ENCODE data around the gene IQGAP3. TPM values are rescaled to one million over a fixed set of nuclear protein-coding genes. Genes with fewer than 3 reads are reported as not detected.
"Not testable (repeated sequence)": the region's sequence is repeated elsewhere in the genome, so short reads cannot be mapped to it uniquely, and the experiment has no call there.

IQGAP3 gene, protein sequence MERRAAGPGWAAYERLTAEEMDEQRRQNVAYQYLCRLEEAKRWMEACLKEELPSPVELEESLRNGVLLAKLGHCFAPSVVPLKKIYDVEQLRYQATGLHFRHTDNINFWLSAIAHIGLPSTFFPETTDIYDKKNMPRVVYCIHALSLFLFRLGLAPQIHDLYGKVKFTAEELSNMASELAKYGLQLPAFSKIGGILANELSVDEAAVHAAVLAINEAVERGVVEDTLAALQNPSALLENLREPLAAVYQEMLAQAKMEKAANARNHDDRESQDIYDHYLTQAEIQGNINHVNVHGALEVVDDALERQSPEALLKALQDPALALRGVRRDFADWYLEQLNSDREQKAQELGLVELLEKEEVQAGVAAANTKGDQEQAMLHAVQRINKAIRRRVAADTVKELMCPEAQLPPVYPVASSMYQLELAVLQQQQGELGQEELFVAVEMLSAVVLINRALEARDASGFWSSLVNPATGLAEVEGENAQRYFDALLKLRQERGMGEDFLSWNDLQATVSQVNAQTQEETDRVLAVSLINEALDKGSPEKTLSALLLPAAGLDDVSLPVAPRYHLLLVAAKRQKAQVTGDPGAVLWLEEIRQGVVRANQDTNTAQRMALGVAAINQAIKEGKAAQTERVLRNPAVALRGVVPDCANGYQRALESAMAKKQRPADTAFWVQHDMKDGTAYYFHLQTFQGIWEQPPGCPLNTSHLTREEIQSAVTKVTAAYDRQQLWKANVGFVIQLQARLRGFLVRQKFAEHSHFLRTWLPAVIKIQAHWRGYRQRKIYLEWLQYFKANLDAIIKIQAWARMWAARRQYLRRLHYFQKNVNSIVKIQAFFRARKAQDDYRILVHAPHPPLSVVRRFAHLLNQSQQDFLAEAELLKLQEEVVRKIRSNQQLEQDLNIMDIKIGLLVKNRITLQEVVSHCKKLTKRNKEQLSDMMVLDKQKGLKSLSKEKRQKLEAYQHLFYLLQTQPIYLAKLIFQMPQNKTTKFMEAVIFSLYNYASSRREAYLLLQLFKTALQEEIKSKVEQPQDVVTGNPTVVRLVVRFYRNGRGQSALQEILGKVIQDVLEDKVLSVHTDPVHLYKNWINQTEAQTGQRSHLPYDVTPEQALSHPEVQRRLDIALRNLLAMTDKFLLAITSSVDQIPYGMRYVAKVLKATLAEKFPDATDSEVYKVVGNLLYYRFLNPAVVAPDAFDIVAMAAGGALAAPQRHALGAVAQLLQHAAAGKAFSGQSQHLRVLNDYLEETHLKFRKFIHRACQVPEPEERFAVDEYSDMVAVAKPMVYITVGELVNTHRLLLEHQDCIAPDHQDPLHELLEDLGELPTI (N-terminal part only)
- polyA plus RNA-seq (2012; ENCODE audit: missing spikeins), result 4.8 TPM

DNA sequence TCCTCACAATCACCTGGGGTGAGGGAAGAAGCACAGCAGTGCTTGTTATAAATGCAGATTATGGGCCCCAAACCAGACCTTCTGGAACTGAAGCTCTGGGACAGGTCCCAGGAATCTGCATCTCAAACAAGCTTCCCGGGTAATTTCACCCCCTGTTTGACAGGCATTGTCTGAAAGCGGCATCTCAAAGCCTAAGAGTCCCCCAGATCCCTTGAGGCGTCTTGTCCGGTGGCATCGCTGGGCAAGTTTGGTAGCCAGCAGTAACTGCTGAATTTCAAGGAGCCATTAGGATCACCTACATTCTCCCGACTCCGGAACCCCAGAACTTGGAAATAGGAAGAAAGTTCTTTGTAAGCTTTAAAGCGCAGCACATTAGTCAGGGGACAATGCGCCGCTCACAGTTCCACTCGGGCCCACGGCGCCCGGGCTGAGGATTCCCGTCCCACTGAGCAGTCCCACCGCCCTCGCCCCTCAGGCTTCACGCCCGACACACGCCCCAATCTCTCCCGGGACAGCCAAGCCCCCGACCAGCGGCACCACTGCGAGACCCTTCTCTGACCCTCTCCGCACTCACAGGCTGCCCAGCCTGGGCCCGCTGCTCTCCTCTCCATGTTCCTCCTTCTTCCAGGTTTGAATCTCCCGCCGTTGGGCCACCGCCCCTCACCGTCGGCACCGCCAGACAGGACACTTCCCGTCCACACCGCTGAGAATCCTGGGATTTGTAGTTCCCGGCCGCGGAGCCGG is at the start of gene IQGAP3:
Gene IQGAP3, minus strand, starts transcription at position 647 of the 744 bp plus-strand sequence. Its CDS starts 36 bp downstream, at position 611.
- peak; percentile 95 for DNase-seq (ENCODE audit: insufficient read length)
- peak; percentile 17 for FAIRE-seq
- no peak for TF ChIP-seq POLR2AphosphoS5 (IDR thresholded peaks at IDR 0.05; ENCODE audit: low read depth, low read length)
- TF ChIP-seq TAF1 (IDR thresholded peaks at IDR 0.05; ENCODE audit: borderline replicate concordance, low read depth, low read length), result no peak
- TF ChIP-seq POLR2A (IDR thresholded peaks at IDR 0.05; ENCODE audit: low read depth, low read length), result no peak

- DNase-seq (ENCODE audit: insufficient read length), result no peak
- no peak for FAIRE-seq
- TF ChIP-seq POLR2A (IDR thresholded peaks at IDR 0.05; ENCODE audit: low read depth, low read length), result no peak
These were observed 47.2 kb upstream of the IQGAP3 start for GRCh38 chr1:156619582-156619955.

DNA sequence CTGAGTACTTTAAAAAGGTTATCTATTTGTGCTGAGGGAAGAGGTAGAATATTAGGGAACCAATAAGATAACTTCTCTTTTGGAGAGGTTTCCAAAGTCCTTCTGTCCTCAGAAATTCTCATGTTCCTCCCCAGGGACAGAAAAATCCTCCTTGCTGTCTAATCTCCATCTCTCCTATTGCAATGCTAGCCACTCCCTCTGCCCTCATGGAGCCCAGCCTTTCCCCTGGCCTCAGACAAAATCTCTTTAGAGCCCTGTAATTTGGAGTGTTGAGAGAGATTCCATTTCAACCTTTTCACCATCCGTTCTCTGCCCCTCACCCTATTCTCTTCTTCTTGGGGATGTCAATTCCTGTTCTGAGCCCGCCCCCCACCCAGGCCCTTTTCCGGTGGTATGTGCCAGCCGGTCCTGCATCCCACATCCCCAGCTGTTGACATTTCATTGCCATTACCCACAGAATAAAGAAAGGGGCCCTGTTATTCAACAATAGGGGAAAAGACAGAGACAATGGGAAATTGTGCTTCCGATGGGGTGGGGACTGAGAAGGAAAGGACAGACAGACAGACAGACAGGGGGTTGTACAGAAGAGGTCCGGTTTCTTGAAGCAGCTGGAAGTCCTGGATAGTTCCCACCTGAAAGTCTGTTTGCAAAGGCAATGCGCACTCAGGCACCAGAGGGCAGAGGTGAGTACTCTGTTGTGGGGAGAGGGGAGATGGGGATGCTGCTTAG is 46.7 kb upstream of the IQGAP3 start, which contains the start of gene HAPLN2:
Gene HAPLN2, plus strand, starts transcription at position 563 of the 729 bp plus-strand sequence. CDS start 4,076 bp downstream, outside the sequence.
- DNase-seq (ENCODE audit: insufficient read length) (no peak), FAIRE-seq (no peak)
- TF ChIP-seq POLR2AphosphoS5 (IDR thresholded peaks at IDR 0.05; ENCODE audit: low read depth, low read length) (no peak), TAF1 (IDR thresholded peaks at IDR 0.05; ENCODE audit: borderline replicate concordance, low read depth, low read length) (no peak), POLR2A (IDR thresholded peaks at IDR 0.05; ENCODE audit: low read depth, low read length) (no peak)

DNA sequence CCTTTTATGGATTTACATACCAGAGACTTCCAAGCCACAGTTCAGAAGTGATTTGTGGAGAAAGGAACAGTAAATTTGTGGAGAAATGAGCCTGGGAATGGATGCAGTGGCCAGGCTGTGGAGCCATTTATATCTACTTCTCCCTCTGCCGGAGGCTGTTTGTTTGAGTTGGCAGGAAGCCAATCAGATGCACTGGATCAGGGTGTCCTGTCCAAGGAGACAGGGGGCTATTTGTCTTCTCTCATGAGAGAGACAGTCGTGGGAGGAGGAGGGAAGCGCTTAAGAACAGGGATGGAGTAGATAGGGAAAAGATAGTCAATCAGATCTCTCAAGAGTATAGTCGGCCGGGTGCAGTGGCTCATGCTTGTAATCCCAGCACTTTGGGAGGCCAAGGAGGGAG is 44.1 kb upstream of the IQGAP3 start:
- FAIRE-seq, result no peak
- no peak for DNase-seq (ENCODE audit: insufficient read length)
- no peak for TF ChIP-seq TAF1 (IDR thresholded peaks at IDR 0.05; ENCODE audit: borderline replicate concordance, low read depth, low read length)
- TF ChIP-seq POLR2AphosphoS5 (IDR thresholded peaks at IDR 0.05; ENCODE audit: low read depth, low read length), result no peak
- TF ChIP-seq POLR2A (IDR thresholded peaks at IDR 0.05; ENCODE audit: low read depth, low read length), result no peak

- FAIRE-seq (no peak), DNase-seq (ENCODE audit: insufficient read length) (no peak)
These were observed 43.6 kb upstream of the IQGAP3 start for GRCh38 chr1:156615946-156616345.

GRCh38 chr1:156612666-156613065 is 40.3 kb upstream of the IQGAP3 start:
- FAIRE-seq, result no peak
- DNase-seq (ENCODE audit: insufficient read length), result no peak
- TF ChIP-seq POLR2AphosphoS5 (IDR thresholded peaks at IDR 0.05; ENCODE audit: low read depth, low read length) (no peak), TAF1 (IDR thresholded peaks at IDR 0.05; ENCODE audit: borderline replicate concordance, low read depth, low read length) (no peak)

More at GRCh38 chr1:156615946-156616345, 43.6 kb upstream of the IQGAP3 start:
- TF ChIP-seq TAF1 (IDR thresholded peaks at IDR 0.05; ENCODE audit: borderline replicate concordance, low read depth, low read length) (no peak), POLR2A (IDR thresholded peaks at IDR 0.05; ENCODE audit: low read depth, low read length) (no peak), POLR2AphosphoS5 (IDR thresholded peaks at IDR 0.05; ENCODE audit: low read depth, low read length) (no peak)

GRCh38 chr1:156610072-156610471 is 37.7 kb upstream of the IQGAP3 start:
- FAIRE-seq; DNase-seq (ENCODE audit: insufficient read length): not testable (repeated sequence)

DNA sequence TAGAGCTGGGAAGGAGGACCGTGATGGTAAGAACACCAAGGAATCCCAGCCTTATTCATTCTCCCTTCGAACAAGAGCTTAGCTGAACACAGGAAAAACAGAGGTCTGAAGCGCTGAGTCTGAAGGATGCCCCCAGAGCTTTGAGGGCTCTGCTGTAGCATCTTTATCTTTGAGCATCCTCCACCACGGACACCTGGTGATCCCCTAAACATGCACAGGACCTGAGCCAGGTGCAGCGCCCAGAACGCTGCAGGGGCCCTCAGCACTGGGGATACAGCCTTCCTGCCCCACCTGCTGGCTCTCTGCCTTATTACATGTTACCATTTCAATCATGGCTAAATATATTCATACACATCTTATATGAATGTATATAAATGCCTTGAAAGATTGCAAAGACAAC is 36.6 kb upstream of the IQGAP3 start:
- no peak for TF ChIP-seq TAF1 (IDR thresholded peaks at IDR 0.05; ENCODE audit: borderline replicate concordance, low read depth, low read length)
- no peak for TF ChIP-seq POLR2A (IDR thresholded peaks at IDR 0.05; ENCODE audit: low read depth, low read length)
- TF ChIP-seq POLR2AphosphoS5 (IDR thresholded peaks at IDR 0.05; ENCODE audit: low read depth, low read length), result no peak
- DNase-seq (ENCODE audit: insufficient read length), result no peak
- FAIRE-seq, result peak; percentile 63

DNA sequence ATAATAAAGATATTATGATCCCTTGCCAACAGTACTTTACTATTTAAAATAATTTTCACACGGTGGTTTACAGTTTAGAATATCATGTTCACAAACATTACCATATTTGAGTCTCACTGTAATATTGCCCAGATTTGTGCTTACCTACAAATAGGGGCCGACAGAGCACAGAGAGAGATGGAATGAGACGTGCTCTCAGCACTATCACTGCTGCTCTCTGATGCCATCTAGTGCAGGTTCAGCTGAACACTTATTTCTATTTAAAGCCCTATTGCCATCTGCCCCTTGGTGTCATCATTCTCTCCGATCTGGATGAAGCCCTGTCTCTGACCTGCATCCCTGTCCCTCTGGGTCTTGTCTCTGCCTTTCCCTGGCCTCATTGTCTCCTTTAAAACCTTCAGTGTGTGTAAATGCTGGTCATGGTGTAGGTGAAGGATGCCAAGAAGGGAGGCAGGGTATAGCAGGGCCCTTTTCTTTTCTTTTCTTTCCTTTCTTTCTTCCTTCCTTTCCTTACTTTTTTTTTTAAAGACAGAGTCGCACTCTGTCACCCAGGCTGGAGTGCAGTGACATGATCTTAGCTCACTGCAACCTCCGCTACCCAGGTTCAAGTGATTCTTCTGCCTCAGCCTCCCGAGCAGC is 35.8 kb upstream of the IQGAP3 start:
- no peak for TF ChIP-seq POLR2AphosphoS5 (IDR thresholded peaks at IDR 0.05; ENCODE audit: low read depth, low read length)
- no peak for TF ChIP-seq TAF1 (IDR thresholded peaks at IDR 0.05; ENCODE audit: borderline replicate concordance, low read depth, low read length)
- TF ChIP-seq POLR2A (IDR thresholded peaks at IDR 0.05; ENCODE audit: low read depth, low read length), result no peak
- FAIRE-seq (peak; percentile 95), DNase-seq (ENCODE audit: insufficient read length) (no peak)

- FAIRE-seq, result not testable (repeated sequence)
These were observed 35.0 kb upstream of the IQGAP3 start for GRCh38 chr1:156607344-156607743.

More at GRCh38 chr1:156607344-156607743, 35.0 kb upstream of the IQGAP3 start:
- DNase-seq (ENCODE audit: insufficient read length), result not testable (repeated sequence)

All from GM12892 (cell line).